ENCODE results near the gene NAB2. TPM values are rescaled to one million over a fixed set of nuclear protein-coding genes. Genes with fewer than 3 reads are reported as not detected.

Gene NAB2
- total and polyA plus RNA-seq, 2 of the 8 experiments (the other 6 are each of a cell fraction or from before 2014, with no cell fraction given) = 20.9 to 23.5 TPM

DNA sequence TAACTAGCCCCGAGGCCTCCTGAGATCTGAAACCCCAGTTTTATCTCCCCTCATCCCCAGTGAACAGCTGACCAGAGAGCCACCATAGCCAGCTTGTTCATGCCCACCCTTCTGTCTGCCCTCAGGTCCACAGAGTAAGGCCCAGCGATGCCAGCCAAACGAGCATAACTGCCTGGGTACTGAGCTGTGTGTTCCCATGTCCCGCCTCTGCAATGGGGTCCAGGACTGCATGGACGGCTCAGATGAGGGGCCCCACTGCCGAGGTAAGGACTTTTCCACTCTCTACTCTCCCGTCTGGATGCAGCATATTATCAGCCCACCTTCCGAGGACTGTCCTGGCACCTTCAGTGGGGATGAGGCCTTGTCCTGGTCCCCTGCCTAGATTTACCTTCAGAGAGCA, 52.3 kb downstream of the NAB2 start (continued):
- TF ChIP-seq, protein P1, sequence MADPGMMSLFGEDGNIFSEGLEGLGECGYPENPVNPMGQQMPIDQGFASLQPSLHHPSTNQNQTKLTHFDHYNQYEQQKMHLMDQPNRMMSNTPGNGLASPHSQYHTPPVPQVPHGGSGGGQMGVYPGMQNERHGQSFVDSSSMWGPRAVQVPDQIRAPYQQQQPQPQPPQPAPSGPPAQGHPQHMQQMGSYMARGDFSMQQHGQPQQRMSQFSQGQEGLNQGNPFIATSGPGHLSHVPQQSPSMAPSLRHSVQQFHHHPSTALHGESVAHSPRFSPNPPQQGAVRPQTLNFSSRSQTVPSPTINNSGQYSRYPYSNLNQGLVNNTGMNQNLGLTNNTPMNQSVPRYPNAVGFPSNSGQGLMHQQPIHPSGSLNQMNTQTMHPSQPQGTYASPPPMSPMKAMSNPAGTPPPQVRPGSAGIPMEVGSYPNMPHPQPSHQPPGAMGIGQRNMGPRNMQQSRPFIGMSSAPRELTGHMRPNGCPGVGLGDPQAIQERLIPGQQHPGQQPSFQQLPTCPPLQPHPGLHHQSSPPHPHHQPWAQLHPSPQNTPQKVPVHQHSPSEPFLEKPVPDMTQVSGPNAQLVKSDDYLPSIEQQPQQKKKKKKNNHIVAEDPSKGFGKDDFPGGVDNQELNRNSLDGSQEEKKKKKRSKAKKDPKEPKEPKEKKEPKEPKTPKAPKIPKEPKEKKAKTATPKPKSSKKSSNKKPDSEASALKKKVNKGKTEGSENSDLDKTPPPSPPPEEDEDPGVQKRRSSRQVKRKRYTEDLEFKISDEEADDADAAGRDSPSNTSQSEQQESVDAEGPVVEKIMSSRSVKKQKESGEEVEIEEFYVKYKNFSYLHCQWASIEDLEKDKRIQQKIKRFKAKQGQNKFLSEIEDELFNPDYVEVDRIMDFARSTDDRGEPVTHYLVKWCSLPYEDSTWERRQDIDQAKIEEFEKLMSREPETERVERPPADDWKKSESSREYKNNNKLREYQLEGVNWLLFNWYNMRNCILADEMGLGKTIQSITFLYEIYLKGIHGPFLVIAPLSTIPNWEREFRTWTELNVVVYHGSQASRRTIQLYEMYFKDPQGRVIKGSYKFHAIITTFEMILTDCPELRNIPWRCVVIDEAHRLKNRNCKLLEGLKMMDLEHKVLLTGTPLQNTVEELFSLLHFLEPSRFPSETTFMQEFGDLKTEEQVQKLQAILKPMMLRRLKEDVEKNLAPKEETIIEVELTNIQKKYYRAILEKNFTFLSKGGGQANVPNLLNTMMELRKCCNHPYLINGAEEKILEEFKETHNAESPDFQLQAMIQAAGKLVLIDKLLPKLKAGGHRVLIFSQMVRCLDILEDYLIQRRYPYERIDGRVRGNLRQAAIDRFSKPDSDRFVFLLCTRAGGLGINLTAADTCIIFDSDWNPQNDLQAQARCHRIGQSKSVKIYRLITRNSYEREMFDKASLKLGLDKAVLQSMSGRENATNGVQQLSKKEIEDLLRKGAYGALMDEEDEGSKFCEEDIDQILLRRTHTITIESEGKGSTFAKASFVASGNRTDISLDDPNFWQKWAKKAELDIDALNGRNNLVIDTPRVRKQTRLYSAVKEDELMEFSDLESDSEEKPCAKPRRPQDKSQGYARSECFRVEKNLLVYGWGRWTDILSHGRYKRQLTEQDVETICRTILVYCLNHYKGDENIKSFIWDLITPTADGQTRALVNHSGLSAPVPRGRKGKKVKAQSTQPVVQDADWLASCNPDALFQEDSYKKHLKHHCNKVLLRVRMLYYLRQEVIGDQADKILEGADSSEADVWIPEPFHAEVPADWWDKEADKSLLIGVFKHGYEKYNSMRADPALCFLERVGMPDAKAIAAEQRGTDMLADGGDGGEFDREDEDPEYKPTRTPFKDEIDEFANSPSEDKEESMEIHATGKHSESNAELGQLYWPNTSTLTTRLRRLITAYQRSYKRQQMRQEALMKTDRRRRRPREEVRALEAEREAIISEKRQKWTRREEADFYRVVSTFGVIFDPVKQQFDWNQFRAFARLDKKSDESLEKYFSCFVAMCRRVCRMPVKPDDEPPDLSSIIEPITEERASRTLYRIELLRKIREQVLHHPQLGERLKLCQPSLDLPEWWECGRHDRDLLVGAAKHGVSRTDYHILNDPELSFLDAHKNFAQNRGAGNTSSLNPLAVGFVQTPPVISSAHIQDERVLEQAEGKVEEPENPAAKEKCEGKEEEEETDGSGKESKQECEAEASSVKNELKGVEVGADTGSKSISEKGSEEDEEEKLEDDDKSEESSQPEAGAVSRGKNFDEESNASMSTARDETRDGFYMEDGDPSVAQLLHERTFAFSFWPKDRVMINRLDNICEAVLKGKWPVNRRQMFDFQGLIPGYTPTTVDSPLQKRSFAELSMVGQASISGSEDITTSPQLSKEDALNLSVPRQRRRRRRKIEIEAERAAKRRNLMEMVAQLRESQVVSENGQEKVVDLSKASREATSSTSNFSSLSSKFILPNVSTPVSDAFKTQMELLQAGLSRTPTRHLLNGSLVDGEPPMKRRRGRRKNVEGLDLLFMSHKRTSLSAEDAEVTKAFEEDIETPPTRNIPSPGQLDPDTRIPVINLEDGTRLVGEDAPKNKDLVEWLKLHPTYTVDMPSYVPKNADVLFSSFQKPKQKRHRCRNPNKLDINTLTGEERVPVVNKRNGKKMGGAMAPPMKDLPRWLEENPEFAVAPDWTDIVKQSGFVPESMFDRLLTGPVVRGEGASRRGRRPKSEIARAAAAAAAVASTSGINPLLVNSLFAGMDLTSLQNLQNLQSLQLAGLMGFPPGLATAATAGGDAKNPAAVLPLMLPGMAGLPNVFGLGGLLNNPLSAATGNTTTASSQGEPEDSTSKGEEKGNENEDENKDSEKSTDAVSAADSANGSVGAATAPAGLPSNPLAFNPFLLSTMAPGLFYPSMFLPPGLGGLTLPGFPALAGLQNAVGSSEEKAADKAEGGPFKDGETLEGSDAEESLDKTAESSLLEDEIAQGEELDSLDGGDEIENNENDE (IDR thresholded peaks at IDR 0.05; ENCODE audit: insufficient replicate concordance, low read length) = no peak
- TF ChIP-seq SP2 (IDR thresholded peaks at IDR 0.05; ENCODE audit: low read length) = no peak
